ENCODE measurements around the gene BCL2L1.
"Not testable (repeated sequence)": the region's sequence is repeated elsewhere in the genome, so short reads cannot be mapped to it uniquely, and the experiment has no call there.

BCL2L1 gene

DNA sequence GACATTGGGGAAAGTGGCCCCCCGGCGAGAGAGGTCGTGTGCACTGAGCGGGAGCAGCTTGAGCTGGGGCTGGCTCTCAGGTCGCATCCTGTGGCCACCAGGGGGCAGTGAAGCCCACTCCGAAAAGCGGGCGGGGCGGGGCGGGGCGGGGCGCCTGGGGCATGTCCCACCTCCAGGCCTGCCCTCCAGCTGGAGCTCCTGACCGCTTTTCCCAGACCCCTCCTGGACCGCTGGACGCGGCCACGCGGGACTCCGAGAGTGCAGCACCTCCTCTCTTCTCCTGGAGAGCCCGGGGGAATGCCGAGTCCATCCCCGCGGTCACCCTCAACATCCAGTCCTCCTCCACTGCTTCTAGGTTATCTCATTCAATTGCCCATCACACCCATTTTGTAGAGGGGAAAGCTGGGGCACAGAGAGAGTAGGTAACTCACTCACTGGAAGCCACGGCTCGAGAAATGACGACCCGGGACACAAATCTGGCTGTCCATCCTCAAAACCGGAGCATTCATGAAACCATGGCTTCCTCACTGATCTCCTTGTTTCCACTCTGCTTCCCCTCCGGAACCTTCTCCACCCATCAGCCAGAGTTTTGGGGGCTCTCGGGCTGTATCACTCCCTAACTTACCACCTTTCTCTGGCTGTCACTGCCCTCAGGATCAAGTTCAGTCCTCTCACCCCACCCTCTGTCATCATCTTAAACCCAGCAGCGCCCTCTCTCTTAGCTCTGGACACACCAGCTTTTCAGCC lies 60.9 kb downstream of the BCL2L1 start:
- peak; percentile 55 to 73 (median 59) for DNase-seq (ENCODE audit: low read depth in 3 of 3, low spot score in 1 of 3)

DNA sequence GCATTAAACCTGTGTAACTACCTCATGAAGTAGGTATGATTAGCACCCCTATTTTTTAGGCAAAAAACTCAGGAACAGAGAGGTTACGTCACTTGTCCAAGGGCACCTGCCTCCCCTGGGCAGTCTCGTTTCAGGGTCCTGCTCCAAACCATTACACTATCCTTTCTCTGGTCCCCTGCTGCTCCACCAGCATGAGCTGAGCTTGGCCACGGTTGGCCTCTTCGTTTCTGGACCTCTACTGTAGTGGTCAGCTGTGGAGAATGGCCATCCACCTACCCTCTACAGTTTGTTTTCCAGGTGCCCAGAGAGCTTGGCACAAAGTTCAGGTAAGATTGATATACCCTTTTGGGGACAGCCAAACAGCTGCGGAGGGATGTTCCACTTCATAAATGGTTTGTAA lies 68.1 kb downstream of the BCL2L1 start:
- DNase-seq (ENCODE audit: low read depth in 3 of 3, low spot score in 1 of 3): no peak

DNA sequence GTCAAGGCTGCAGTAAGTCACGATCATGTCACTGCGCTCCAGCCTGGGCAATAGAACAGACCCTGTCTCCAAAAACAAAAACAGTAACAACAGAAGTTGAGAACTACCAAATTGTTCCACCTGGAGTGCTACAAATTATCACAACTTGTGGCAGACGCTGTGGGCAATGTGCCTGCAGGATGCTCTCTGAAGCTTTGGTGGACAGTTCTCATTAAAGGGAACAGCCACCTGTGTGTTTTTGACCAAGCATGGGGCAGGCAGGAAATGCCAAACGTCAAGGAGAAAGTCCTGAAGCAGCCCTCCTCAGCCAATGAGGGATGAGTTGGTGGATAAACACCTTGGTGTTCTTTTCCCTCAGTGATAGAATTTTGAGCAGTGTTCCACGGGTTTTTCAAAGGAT lies 69.1 kb downstream of the BCL2L1 start:
- DNase-seq (ENCODE audit: low read depth in 3 of 3, low spot score in 1 of 3): no peak

DNA sequence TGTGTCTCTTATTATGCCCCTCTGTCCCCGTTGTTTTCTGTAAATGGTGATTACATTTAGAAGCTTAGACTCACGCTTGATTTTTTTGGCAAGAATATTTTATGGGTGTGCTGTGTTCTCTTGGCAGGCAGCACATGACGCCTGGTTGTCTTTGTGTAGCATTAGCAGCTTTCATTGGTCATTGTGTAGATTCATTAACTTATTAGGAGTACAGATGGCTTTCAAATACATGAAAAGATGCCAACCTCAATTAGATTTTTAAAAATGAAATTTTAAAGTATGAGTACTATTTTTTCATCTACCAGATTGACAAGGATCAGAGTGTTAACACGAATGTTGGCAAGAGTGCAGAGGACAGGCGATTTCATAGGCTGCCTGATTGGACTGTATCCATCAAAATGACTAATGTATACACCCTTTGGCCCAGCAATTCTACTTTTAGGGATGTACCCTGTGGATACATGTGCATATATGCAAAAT lies 69.7 kb downstream of the BCL2L1 start:
- DNase-seq (ENCODE audit: low read depth in 3 of 3, low spot score in 1 of 3): no peak

DNA sequence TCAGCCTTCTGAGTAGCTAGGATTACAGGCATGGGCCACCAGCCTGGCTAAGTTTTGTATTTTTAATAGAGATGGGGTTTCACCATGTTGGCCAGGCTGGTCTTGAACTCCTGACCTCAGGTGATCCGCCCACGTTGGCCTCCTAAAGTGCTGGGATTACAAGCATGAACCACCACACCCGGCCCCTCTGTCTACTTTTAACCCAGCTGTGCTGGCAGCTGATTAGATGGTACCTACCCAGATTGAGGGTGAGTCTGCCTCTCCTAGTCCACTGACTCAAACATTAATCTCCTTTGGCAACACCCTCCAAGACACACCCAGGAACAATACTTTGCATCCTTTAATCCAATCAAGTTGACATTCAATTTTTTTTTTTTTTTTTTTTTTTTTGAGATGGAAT lies 74.6 kb downstream of the BCL2L1 start:
- not testable (repeated sequence) for DNase-seq (ENCODE audit: low read depth in 3 of 3, low spot score in 1 of 3)

DNA sequence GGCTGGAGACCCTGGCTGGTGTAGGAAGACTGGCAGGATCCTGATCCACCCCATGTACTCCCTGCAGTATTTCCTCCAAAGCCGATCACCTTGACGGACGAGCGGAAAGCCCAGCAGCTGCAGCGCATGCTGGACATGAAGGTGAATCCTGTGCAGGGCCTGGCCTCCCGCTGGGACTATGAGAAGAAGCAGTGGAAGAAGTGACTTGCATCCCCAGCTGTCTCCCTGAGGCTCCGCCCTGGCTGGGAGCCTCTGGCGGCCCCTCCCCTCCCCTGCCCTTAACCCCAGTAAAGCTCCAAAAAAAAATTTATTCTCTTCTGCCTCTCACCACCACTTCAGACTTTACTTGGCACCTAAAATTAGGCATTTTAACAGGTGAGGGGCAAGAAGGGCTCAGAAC lies 78.0 kb downstream of the BCL2L1 start:
- no peak for DNase-seq (ENCODE audit: low read depth in 3 of 3, low spot score in 1 of 3)

DNA sequence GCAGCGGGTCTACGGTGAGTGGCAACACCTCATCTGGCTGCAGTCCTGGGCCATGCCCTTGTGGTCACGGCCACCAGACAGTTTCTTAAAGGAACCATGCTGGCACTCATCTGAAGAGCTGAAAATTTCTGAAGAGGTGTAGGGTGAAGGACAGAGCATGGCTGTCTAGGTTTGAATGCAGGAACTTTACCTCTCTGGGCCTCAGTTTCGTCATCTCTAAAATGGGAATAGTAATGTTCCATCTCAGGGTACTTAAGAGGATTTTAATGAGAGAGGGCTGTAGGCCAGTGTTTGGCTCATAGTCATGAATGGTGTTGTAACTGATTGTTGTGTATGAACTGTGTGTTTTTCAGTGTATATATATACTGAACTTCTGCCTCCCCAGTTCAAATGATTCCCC lies 79.1 kb downstream of the BCL2L1 start:
- no peak for DNase-seq (ENCODE audit: low read depth in 3 of 3, low spot score in 1 of 3)

GRCh38 chr20:31642837-31643236 lies 79.8 kb downstream of the BCL2L1 start:
- no peak for DNase-seq (ENCODE audit: low read depth in 3 of 3, low spot score in 1 of 3)

GRCh38 chr20:31641391-31641790 lies 81.3 kb downstream of the BCL2L1 start:
- no peak for DNase-seq (ENCODE audit: low read depth in 3 of 3, low spot score in 1 of 3)

DNA sequence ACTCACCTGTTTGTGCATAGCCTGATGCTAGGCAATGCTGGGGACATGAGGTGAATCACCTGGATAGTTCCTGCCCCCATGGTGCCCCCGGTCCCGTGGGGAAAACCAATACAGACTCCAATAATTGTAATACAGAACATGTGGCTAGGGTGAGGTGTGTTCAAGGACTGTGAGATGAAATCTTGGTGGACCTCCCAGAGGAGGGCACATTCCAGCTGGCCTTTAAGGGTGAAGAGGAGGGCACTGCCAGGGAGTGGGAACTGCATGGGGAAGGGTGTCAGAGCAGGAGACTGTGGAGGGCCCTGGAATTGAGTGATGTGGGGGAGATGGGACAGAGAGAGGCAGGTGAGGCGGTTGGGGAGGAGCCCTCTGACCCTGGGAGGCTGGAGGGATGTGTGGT lies 82.4 kb downstream of the BCL2L1 start:
- DNase-seq (ENCODE audit: low read depth in 3 of 3, low spot score in 1 of 3): no peak

DNA sequence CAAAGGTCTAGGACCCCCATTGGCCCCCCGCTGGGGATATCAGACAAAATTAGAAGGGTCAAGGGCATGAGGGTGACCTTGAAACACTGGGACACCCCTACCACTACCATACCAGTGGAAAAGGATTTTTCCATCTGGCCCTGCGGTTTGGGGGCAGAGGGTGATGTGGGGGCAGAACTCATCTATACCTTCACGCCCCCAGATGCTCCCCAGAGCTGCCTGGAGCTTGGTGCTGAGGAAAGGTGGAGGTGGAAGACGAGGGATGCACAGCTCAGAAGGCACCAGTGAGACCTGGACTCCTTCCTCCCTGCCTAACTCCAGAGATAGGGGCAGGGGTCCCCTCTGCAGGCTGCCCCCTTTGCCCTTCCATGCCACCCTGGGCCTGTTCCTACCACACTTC lies 83.9 kb downstream of the BCL2L1 start:
- no peak for DNase-seq (ENCODE audit: low read depth in 3 of 3, low spot score in 1 of 3)

DNA sequence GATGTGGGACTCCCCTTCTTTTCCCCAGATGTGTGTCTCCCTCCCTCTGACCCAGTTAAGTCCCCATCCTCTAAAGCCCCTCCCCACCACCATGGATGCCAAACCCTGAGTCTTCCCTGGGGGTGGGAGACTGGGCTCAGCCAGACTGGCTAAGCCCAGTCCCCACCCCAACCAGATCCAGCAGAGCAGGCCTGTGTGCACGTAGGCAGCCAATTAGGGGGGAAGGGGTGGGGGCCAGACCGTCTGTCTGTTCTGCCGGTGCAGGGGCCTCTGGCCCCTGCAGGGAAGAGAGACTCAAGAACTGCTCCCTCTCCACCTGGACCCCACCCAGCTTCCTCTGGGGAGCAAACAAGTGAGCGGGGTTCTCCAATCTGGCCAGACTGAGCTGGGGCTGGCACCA lies 84.4 kb downstream of the BCL2L1 start:
- DNase-seq (ENCODE audit: low read depth in 3 of 3, low spot score in 1 of 3): no peak

DNA sequence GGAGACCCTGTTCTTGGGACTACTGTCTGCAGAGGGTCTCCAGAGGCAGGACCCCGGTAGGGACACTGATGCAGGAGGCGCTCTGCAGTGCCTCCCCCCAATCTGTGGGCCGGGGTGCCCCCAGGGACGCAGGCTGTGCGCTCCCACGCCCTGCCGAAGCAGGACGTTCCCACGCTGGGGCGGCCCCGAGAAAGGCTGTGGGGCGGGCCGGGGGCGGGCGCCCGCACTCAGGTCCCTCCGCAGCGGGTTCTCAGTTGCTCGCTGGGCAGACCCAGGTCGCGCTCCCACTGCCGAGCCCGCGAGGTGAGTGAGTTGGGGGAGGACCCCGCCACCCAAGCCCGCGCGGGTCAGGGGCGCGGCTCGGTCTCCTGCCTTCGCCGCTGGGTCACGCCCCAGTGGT lies 85.0 kb downstream of the BCL2L1 start, which contains the start of gene COX4I2:
COX4I2 (plus strand) TSS at position 253 of the 400 bp plus-strand sequence. CDS start 1,106 bp downstream, outside the sequence.
- DNase-seq (ENCODE audit: low read depth in 3 of 3, low spot score in 1 of 3): no peak

GRCh38 chr20:31633339-31633914 lies 89.2 kb downstream of the BCL2L1 start:
- no peak for DNase-seq (ENCODE audit: low read depth in 3 of 3, low spot score in 1 of 3)

DNA sequence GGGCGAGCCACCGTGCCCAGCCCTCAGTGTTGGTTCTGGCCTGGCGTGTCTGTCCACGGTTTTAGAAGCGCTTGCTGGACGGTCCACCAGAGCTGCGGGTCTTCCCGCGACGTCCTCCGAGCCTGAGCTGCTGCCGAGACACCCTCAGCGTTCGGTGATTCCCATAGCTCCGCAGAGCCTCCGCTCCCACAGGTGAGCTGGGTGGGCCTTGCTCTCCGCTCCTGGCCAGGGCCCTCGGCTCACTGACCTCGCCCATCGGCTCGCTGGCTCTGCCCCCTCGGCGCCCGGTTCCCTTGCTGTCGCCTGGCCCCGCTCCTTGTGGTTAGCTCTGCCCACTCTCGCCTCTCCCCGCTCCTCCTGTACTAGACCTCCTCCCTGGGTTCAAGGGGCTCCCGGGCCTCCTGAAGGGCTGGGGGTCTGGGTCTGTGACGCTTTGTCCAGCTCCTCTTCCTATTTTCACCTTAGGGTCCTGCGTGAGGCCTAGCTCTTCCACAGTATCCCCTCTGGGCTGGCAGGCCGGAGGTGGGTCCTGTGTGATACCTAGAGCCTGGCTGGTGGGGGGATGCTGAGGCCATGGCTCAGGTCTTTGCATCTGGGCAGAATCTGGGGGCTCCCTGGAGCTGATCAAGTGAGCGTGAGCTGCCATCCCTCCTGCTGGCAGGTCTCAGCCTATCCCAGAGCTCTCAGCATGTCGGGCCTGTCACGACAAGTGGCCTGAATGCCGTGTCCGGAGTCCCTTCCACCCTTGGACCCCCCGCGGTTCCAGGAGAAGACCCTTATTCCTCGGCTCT lies 89.9 kb downstream of the BCL2L1 start:
- DNase-seq (ENCODE audit: low read depth in 3 of 3, low spot score in 1 of 3): no peak

DNA sequence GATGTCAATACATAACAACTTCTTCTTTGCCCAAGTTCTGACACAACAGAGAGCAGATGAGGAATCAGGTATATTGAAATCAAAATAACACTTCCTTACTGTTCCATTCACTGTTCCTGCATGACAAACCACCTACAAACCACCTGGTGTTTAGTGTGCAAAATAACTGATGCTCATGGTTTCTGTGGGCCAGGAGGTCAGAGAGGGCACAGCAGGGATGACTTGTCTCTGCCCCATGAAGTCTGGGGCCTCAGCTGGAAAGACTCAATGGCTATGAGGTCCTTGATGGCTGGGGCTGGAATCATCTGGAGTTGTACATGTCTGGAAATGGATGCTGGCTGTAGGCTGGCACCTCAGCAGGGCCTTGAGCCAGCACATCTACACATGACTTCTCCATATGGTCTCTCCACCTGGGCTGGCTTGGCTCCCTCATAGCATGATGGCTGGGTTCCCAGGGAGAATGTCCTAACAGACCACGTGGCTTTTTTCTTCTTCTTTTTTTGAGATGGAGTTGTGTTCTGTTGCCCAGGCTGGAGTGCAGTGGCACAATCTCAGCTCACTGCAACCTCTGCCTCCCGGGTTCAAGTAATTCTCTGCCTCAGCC lies 92.4 kb downstream of the BCL2L1 start:
- no peak for DNase-seq (ENCODE audit: low read depth in 3 of 3, low spot score in 1 of 3)

GRCh38 chr20:31628057-31628456 lies 94.6 kb downstream of the BCL2L1 start:
- DNase-seq (ENCODE audit: low read depth in 3 of 3, low spot score in 1 of 3): not testable (repeated sequence)

DNA sequence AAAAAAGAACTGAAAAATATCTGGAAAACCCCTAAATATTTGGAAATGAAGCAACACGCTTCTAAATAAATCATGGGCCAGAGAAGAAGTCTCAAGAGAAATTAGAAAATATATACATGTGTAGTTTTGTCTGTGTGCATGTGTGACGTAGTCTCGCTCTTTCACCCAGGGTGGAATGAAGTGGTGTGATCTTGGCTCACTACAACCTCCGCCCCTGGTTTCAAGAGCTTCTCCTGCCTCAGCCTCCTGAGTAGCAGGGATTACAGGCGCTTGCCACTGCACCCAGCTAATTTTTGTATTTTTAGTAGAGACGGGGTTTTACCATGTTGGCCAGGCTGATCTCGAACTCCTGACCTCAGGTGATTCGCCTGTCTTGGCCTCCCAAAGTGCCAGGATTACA lies 96.1 kb downstream of the BCL2L1 start:
- DNase-seq (ENCODE audit: low read depth in 3 of 3, low spot score in 1 of 3): not testable (repeated sequence)

DNA sequence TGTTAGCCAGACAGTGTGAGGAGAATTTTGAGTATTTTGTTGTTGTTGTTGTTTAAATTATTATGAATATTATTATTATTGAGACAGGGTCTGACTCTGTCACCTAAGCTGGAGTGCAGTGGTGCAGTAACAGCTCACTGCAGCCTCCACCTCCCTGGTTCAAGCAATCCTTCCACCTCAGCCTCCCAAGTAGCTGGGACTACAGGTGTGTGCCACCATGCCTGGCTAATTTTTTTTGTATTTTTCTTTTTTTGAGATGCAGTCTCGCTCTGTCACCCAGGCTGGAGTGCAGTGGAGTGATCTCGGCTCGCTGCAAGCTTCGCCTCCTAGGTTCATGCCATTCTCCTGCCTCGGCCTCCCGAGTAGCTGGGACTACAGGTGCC lies 99.6 kb downstream of the BCL2L1 start:
- DNase-seq (ENCODE audit: low read depth in 3 of 3, low spot score in 1 of 3): not testable (repeated sequence)

- no peak for DNase-seq (ENCODE audit: low read depth in 3 of 3, low spot score in 1 of 3)
Observed at GRCh38 chr20:31620246-31620645, 102.4 kb downstream of the BCL2L1 start.

GRCh38 chr20:31617432-31618104 lies 105.1 kb downstream of the BCL2L1 start:
- no peak for DNase-seq (ENCODE audit: low read depth in 3 of 3, low spot score in 1 of 3)

All from stimulated activated CD4-positive, alpha-beta T cell treated with anti-CD3 and anti-CD28 coated beads, TNF-alpha, amount 100 ng/mL, for 1 hour (primary cell).